Peyer's patch (tissue), 4 donors: Measurements from ENCODE around the gene GPC5. TPM values are rescaled to one million over a fixed set of nuclear protein-coding genes. Genes with fewer than 3 reads are reported as not detected.

Source experiments
- DNase-seq, 3 donors: peaks; one replicate each; pipeline ENCODE4 v3.0.0-alpha.2; 2017 to 2019
- H3K27ac ChIP-seq, 4 donors: fragments of 200-600 bp; sonication (generic); one replicate each; pipeline ENCODE4 v1.5.1; 2016 to 2019
- H3K27me3 ChIP-seq, 2 donors: fragments of 200-600 bp; sonication (generic); one replicate each; pipeline ENCODE4 v1.5.1; 2019
- H3K36me3 ChIP-seq, 3 donors: fragments of 200-600 bp; sonication (generic); one replicate each; pipeline ENCODE4 v1.5.1; 2016 to 2019
- H3K4me1 ChIP-seq, 4 donors: fragments of 200-600 bp; sonication (generic); one replicate each; pipeline ENCODE4 v1.5.1; 2016 to 2019
- H3K4me3 ChIP-seq, 4 donors: fragments of 200-600 bp; sonication (generic); 1 replicate in 3 of 4; 2 replicates in 1 of 4; pipeline ENCODE4 v1.5.1; 2016 to 2019; ENCODE audit warnings: mild to moderate bottlenecking in 1 of 4
- H3K9me3 ChIP-seq, 4 donors: fragments of 200-600 bp; sonication (generic); one replicate each; pipeline ENCODE4 v1.5.1; 2016 to 2019; ENCODE audit warnings: mild to moderate bottlenecking in 1 of 4
- CTCF ChIP-seq, 6 experiments: fragments of 450-650 bp in 4 of 6; fragments of 200-600 bp in 2 of 6; sonication (generic) in 1 of 6; IDR thresholded peaks; one replicate each; pipeline ENCODE4 v1.5.1; 2017 to 2019; ENCODE audit warnings: antibody characterized with exemption in 6 of 6, mild to moderate bottlenecking in 3 of 6, moderate library complexity in 1 of 6
- POLR2A ChIP-seq, 2 donors: fragments of 450-650 bp; IDR thresholded peaks; one replicate each; pipeline ENCODE4 v1.5.1; 2017; ENCODE audit warnings: antibody characterized with exemption in 2 of 2, mild to moderate bottlenecking in 2 of 2, moderate library complexity in 2 of 2
- total RNA-seq, 4 donors: library from RNA; depleted of rRNA; stranded (reverse); fragments of >200 nt; gene quantifications; one replicate each; pipeline ENCODE4 v1.1.0, GENCODE V29; 2016

Gene GPC5
- total RNA-seq, 4 donors from 2014 or later: 4.1 TPM; not detected in 3

GRCh38 chr13:91526543-91527033 is 128.2 kb downstream of the GPC5 start:
- Histone ChIP-seq H3K9me3 (no peaks in the 10 kb centered on the region), H3K36me3 (no peaks in the 10 kb centered on the region), H3K4me1 (no peaks in the 10 kb centered on the region), H3K4me3 (no peak overlapping the region), H3K27me3 (no peaks in the 10 kb centered on the region), H3K27ac (no peak overlapping the region)
- TF ChIP-seq CTCF (IDR thresholded peaks at IDR 0.05) (no peak), POLR2A (IDR thresholded peaks at IDR 0.05) (no peak)
- no peak for DNase-seq

DNA sequence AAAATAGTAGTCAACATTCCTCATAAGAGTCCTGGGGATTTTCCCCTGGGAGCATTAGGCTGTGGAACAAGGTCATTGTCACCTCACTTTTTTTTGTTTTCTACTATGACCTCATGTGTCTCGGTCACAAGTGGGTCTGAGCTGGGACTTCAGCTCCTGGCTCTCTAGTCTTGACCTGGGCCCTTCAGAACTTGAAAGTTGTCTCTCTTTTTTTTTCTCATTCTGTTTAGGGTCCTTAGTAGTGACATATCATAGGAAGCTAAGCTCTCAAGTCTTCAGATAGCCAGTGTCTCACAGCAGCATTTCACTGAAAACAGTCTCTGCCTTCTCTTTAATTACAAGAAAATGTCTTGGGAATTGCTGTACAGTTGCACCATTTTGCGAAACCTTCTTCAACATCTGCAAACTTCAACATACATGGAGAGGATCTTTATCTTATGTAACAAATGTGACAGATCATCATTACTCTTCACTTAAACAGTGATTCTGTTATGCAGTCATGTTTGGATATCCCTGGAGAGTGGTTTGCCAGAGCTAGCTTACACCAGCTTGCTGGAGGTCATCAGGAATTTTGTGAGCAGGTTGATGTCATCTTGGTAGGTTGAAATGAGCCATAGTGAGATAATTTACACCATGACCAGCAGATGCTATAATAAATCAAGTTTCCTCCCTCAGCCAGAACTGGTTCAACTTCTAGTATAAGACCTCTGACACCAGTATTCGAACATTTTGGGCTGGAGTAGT is 131.5 kb downstream of the GPC5 start:
- no peaks in the 10 kb centered on the region for H3K27me3 ChIP-seq
- no peak for DNase-seq

DNA sequence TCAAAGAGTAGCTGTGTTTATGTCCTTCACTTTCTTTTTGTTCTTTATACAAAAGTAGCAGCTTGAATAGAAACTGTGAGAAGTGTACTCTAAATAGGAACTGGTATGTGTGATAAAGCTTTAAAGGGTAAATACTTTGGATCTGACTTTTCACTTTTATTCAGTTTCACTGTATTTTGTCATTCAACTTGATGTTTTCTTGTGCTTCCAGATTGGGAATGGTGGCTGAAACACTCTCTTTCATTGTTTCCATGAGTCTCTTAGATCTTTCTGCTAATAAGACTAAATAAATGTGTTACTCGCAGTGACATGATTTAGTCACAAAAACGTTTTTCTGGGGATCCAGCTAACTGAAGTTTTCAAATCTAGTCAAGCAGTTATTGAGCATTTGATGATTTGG is 133.2 kb downstream of the GPC5 start:
- Histone ChIP-seq H3K9me3 (no peaks in the 10 kb centered on the region), H3K27me3 (no peaks in the 10 kb centered on the region), H3K27ac (no peak overlapping the region), H3K36me3 (no peaks in the 10 kb centered on the region), H3K4me1 (no peaks in the 10 kb centered on the region), H3K4me3 (no peak overlapping the region)
- no peak for TF ChIP-seq POLR2A (IDR thresholded peaks at IDR 0.05)
- DNase-seq: no peak

More for the DNA sequence above, 131.5 kb downstream of the GPC5 start:
- Histone ChIP-seq H3K4me3 (no peak overlapping the region), H3K9me3 (no peaks in the 10 kb centered on the region), H3K27ac (no peak overlapping the region), H3K36me3 (no peaks in the 10 kb centered on the region), H3K4me1 (no peaks in the 10 kb centered on the region)
- TF ChIP-seq POLR2A (IDR thresholded peaks at IDR 0.05) (no peak), CTCF (IDR thresholded peaks at IDR 0.05) (no peak)

GRCh38 chr13:91533354-91533753 is 134.9 kb downstream of the GPC5 start:
- no peak for DNase-seq
- H3K27ac ChIP-seq: no peak overlapping the region
- no peaks in the 10 kb centered on the region for H3K4me1 ChIP-seq

GRCh38 chr13:91534996-91535395 is 136.6 kb downstream of the GPC5 start:
- Histone ChIP-seq H3K4me1 (no peaks in the 10 kb centered on the region), H3K27ac (no peak overlapping the region), H3K9me3 (no peaks in the 10 kb centered on the region), H3K27me3 (no peaks in the 10 kb centered on the region), H3K4me3 (no peak overlapping the region), H3K36me3 (no peaks in the 10 kb centered on the region)
- DNase-seq: no peak
- TF ChIP-seq POLR2A (IDR thresholded peaks at IDR 0.05) (no peak), CTCF (IDR thresholded peaks at IDR 0.05) (no peak)

More at GRCh38 chr13:91533354-91533753, 134.9 kb downstream of the GPC5 start:
- no peak overlapping the region for H3K4me3 ChIP-seq
- H3K27me3 ChIP-seq: no peaks in the 10 kb centered on the region
- TF ChIP-seq CTCF (IDR thresholded peaks at IDR 0.05) (no peak), POLR2A (IDR thresholded peaks at IDR 0.05) (no peak)
- H3K36me3 ChIP-seq: no peaks in the 10 kb centered on the region
- H3K9me3 ChIP-seq: no peaks in the 10 kb centered on the region

GRCh38 chr13:91537376-91537775 is 139.0 kb downstream of the GPC5 start:
- no peaks in the 10 kb centered on the region for H3K27me3 ChIP-seq
- no peak for DNase-seq
- H3K27ac ChIP-seq: no peak overlapping the region
- H3K9me3 ChIP-seq: no peaks in the 10 kb centered on the region
- no peak for TF ChIP-seq POLR2A (IDR thresholded peaks at IDR 0.05)
- no peak for TF ChIP-seq CTCF (IDR thresholded peaks at IDR 0.05)
- H3K4me1 ChIP-seq: no peaks in the 10 kb centered on the region
- H3K36me3 ChIP-seq: no peaks in the 10 kb centered on the region
- no peak overlapping the region for H3K4me3 ChIP-seq
